H1 (cell line): ENCODE results near the gene TBKBP1. TPM values are rescaled to one million over a fixed set of nuclear protein-coding genes. Genes with fewer than 3 reads are reported as not detected.

Experiments
- CTCF ChIA-PET: fragments of 300-600 bp; sonication (Branson Sonifier 250); formaldehyde crosslinking; loops from one replicate; lab custom pipeline; 2021; ENCODE audit not compliant: partially characterized antibody; lab: Charles Lee
- POLR2A ChIA-PET: fragments of 300-600 bp; sonication (Branson Sonifier 250); formaldehyde crosslinking; loops from one replicate; lab custom pipeline; 2021; ENCODE audit warnings: inconsistent platforms; ENCODE audit not compliant: partially characterized antibody; lab: Charles Lee
- DNase-seq, 2 experiments: peaks; one replicate each; pipeline versions ENCODE4 v3.0.0 to v3.0.0-alpha.2; 2010 to 2022; ENCODE audit warnings: low spot score in 2 of 2, low read depth in 1 of 2, mixed read lengths in 1 of 2
- FAIRE-seq: peaks from 2 replicates; lab custom pipeline; 2011; peaks lifted over from hg19 to GRCh38; lab: Jason Lieb, UNC
- H2AFZ ChIP-seq: 2 replicates; pipeline ENCODE4 v1.8.1; 2012; ENCODE audit warnings: low read length, inconsistent platforms
- H2AK5ac ChIP-seq: 2 replicates; pipeline ENCODE4 v1.6.1; 2013; ENCODE audit warnings: low read depth, low read length
- H2BK120ac ChIP-seq: replicated peaks from 2 replicates; pipeline ENCODE3; 2013; ENCODE audit warnings: low read depth, low read length, inconsistent platforms
- H2BK12ac ChIP-seq: 2 replicates; pipeline ENCODE4 v1.6.1; 2013; ENCODE audit warnings: low read depth, low read length
- H2BK15ac ChIP-seq: 2 replicates; pipeline ENCODE4 v1.6.1; 2013; ENCODE audit warnings: low read length
- H2BK20ac ChIP-seq: 2 replicates; pipeline ENCODE4 v1.6.1; 2013; ENCODE audit warnings: low read length
- H2BK5ac ChIP-seq: 2 replicates; pipeline ENCODE4 v1.6.1; 2013; ENCODE audit warnings: low read depth, low read length
- H3K14ac ChIP-seq: 2 replicates; pipeline ENCODE4 v1.6.1; 2013; ENCODE audit warnings: inconsistent platforms; ENCODE audit not compliant: insufficient read length
- H3K18ac ChIP-seq: 2 replicates; pipeline ENCODE4 v1.6.1; 2013; ENCODE audit warnings: low read length; ENCODE audit errors: extremely low read depth
- H3K23ac ChIP-seq: 2 replicates; pipeline ENCODE4 v1.6.1; 2013; ENCODE audit warnings: inconsistent platforms; ENCODE audit not compliant: insufficient read length
- H3K23me2 ChIP-seq: 2 replicates; pipeline ENCODE4 v1.6.1; 2013; ENCODE audit warnings: low read depth, low read length
- H3K27ac ChIP-seq: 2 replicates; pipeline ENCODE4 v1.6.1; 2011; ENCODE audit warnings: low read depth, low read length, inconsistent platforms
- H3K27me3 ChIP-seq, 4 experiments: replicated peaks in 1 of 4; 1 replicate in 1 of 4; 2 replicates in 3 of 4; pipeline versions ENCODE4 v1.6.1 to v1.8.1; 2011 to 2013; ENCODE audit warnings: low read length in 3 of 4, mild to moderate bottlenecking in 3 of 4, inconsistent platforms in 2 of 4, mixed read lengths in 2 of 4, moderate library complexity in 1 of 4; ENCODE audit not compliant: control insufficient read depth in 3 of 4, insufficient read depth in 3 of 4; ENCODE audit errors: extremely low read depth in 1 of 4
- H3K36me3 ChIP-seq, 4 experiments: 2 replicates each; pipeline versions ENCODE4 v1.6.1 to v1.8.1; 2011 to 2013; ENCODE audit warnings: mild to moderate bottlenecking in 4 of 4, low read length in 3 of 4, moderate library complexity in 2 of 4, control low read depth in 1 of 4, inconsistent platforms in 1 of 4; ENCODE audit not compliant: insufficient read depth in 4 of 4, control insufficient read depth in 2 of 4
- H3K4ac ChIP-seq: replicated peaks from 2 replicates; pipeline ENCODE3; 2013; ENCODE audit warnings: low read length, low read depth, mixed read lengths, inconsistent platforms; ENCODE audit not compliant: insufficient read length
- H3K4me1 ChIP-seq, 4 experiments: replicated peaks in 1 of 4; 1 replicate in 1 of 4; 2 replicates in 3 of 4; pipeline versions ENCODE4 v1.6.1 to v1.8.1; 2011 to 2013; ENCODE audit warnings: low read length in 3 of 4, inconsistent platforms in 2 of 4, mixed read lengths in 1 of 4; ENCODE audit not compliant: insufficient read depth in 4 of 4, control insufficient read depth in 3 of 4
- H3K4me2 ChIP-seq, 2 experiments: 2 replicates each; pipeline versions ENCODE4 v1.6.1 to v1.8.1; 2011 to 2013; ENCODE audit warnings: low read depth in 2 of 2, low read length in 2 of 2, control low read depth in 1 of 2, inconsistent platforms in 1 of 2, mild to moderate bottlenecking in 1 of 2; ENCODE audit not compliant: insufficient read depth in 1 of 2
- H3K4me3 ChIP-seq, 4 experiments: fragments of 200-600, 300-600 bp in 1 of 4; sonication (generic), shearing (Covaris generic), sonication (Bioruptor Twin) in 1 of 4; 2 replicates each; pipeline versions ENCODE4 v1.5.1 to v1.8.1; 2011 to 2016; ENCODE audit warnings: low read length in 4 of 4, low read depth in 3 of 4, control low read depth in 2 of 4, inconsistent platforms in 2 of 4, mild to moderate bottlenecking in 2 of 4, mixed read lengths in 1 of 4, moderate library complexity in 1 of 4; ENCODE audit not compliant: insufficient read depth in 2 of 4; ENCODE audit errors: extremely low read depth in 1 of 4
- H3K56ac ChIP-seq: replicated peaks from 2 replicates; pipeline ENCODE3; 2013; ENCODE audit warnings: low read depth, mild to moderate bottlenecking, mixed read lengths, low read length, inconsistent platforms; ENCODE audit not compliant: insufficient read length
- H3K79me1 ChIP-seq: 2 replicates; pipeline ENCODE4 v1.6.1; 2013; ENCODE audit warnings: low read depth, low read length, control low read depth
- H3K79me2 ChIP-seq, 2 experiments: 2 replicates each; pipeline versions ENCODE4 v1.6.1 to v1.8.1; 2012 to 2013; ENCODE audit warnings: low read length in 2 of 2, mild to moderate bottlenecking in 2 of 2, inconsistent platforms in 1 of 2; ENCODE audit not compliant: insufficient read depth in 2 of 2, control insufficient read depth in 1 of 2
- H3K9ac ChIP-seq, 4 experiments: replicated peaks in 1 of 4; 1 replicate in 1 of 4; 2 replicates in 3 of 4; pipeline versions ENCODE4 v1.6.1 to v1.8.1; 2011 to 2013; ENCODE audit warnings: low read depth in 3 of 4, low read length in 3 of 4, control low read depth in 2 of 4, mild to moderate bottlenecking in 2 of 4, moderate library complexity in 2 of 4, inconsistent platforms in 1 of 4; ENCODE audit errors: extremely low read depth in 1 of 4
- H3K9me3 ChIP-seq, 2 experiments: 2 replicates each; pipeline versions ENCODE4 v1.6.1 to v1.8.1; 2012 to 2013; ENCODE audit warnings: mild to moderate bottlenecking in 2 of 2, moderate library complexity in 2 of 2, control low read depth in 1 of 2, inconsistent platforms in 1 of 2, low read depth in 1 of 2, low read length in 1 of 2, mixed read lengths in 1 of 2; ENCODE audit not compliant: insufficient read depth in 2 of 2
- H4K20me1 ChIP-seq, 2 experiments: replicated peaks in 1 of 2; 2 replicates each; pipeline versions ENCODE3 to v1.8.1; 2011 to 2013; ENCODE audit warnings: inconsistent platforms in 2 of 2, low read length in 2 of 2, mild to moderate bottlenecking in 1 of 2; ENCODE audit not compliant: insufficient read depth in 2 of 2, control insufficient read depth in 1 of 2
- H4K5ac ChIP-seq: 2 replicates; pipeline ENCODE4 v1.6.1; 2013; ENCODE audit warnings: low read length, low read depth, mixed read lengths, inconsistent platforms; ENCODE audit not compliant: insufficient read length
- H4K8ac ChIP-seq: 2 replicates; pipeline ENCODE4 v1.8.0; 2013; ENCODE audit warnings: mild to moderate bottlenecking, moderate library complexity, low read length, inconsistent platforms; ENCODE audit not compliant: insufficient read depth; ENCODE audit errors: extremely low read depth
- H4K91ac ChIP-seq: replicated peaks from 2 replicates; pipeline ENCODE3; 2013; ENCODE audit warnings: low read length, mixed read lengths, inconsistent platforms; ENCODE audit not compliant: insufficient read length
- ATF3 ChIP-seq: IDR thresholded peaks from 2 replicates; pipeline ENCODE4 v1.6.1; 2011; ENCODE audit warnings: low read depth, mild to moderate bottlenecking, low read length; ENCODE audit not compliant: insufficient read depth
- EZH2 ChIP-seq: fragments of 200-600 bp; sonication (generic); IDR thresholded peaks from 2 replicates; pipeline ENCODE4 v1.7.1; 2012; ENCODE audit warnings: low read depth, mild to moderate bottlenecking, moderate library complexity, low read length, inconsistent platforms; ENCODE audit not compliant: severe bottlenecking
- GABPA ChIP-seq: IDR thresholded peaks from 2 replicates; pipeline ENCODE4 v1.6.1; 2011; ENCODE audit warnings: mild to moderate bottlenecking, low read length, moderate library complexity, borderline replicate concordance; ENCODE audit not compliant: insufficient read depth
- KDM4A ChIP-seq: IDR thresholded peaks from one replicate; pipeline ENCODE4 v1.7.1; 2012; ENCODE audit warnings: low read depth, mild to moderate bottlenecking, moderate library complexity, low read length, inconsistent platforms; ENCODE audit not compliant: severe bottlenecking
- KDM5A ChIP-seq: fragments of 200-600 bp; IDR thresholded peaks from 2 replicates; pipeline ENCODE4 v1.7.1; 2012; ENCODE audit warnings: mild to moderate bottlenecking, low read length, inconsistent platforms, mixed read lengths
- NRF1 ChIP-seq: IDR thresholded peaks from 2 replicates; pipeline ENCODE4 v1.6.1; 2011; ENCODE audit warnings: mild to moderate bottlenecking, low read depth, low read length, improper control_type of control experiment
- SAP30 ChIP-seq: fragments of 300-600 bp; sonication (generic); IDR thresholded peaks from 2 replicates; pipeline ENCODE4 v1.7.1; 2012; ENCODE audit warnings: low read length, moderate library complexity, mild to moderate bottlenecking, inconsistent platforms; ENCODE audit not compliant: insufficient read depth, insufficient replicate concordance
- SIN3A ChIP-seq, 2 experiments: IDR thresholded peaks in 1 of 2; conservative IDR thresholded peaks in 1 of 2; 2 replicates each; pipeline ENCODE4 v1.6.1; 2011 to 2012; ENCODE audit warnings: low read length in 2 of 2, improper control_type of control experiment in 1 of 2, low read depth in 1 of 2, mild to moderate bottlenecking in 1 of 2
- SIRT6 ChIP-seq: IDR thresholded peaks from one replicate; pipeline ENCODE4 v1.7.1; 2012; ENCODE audit warnings: low read length, inconsistent platforms
- SIX5 ChIP-seq: IDR thresholded peaks from 2 replicates; pipeline ENCODE4 v1.6.1; 2011; ENCODE audit warnings: mild to moderate bottlenecking, low read depth, low read length
- TAF7 ChIP-seq: optimal IDR thresholded peaks from 2 replicates; pipeline ENCODE3; 2011; ENCODE audit warnings: low read depth, mild to moderate bottlenecking, inconsistent platforms, low read length, moderate library complexity, borderline replicate concordance
- WGBS, 2 experiments: shearing (Covaris generic) in 1 of 2; methylation state at CpG; one replicate each; pipeline versions ENCODE4 v1.1.6 to v1.1.7; 2013 to 2015; ENCODE audit warnings: low lambda C conversion rate in 2 of 2, mixed read lengths in 2 of 2, inconsistent platforms in 1 of 2, low coverage in 1 of 2, missing lambda C conversion rate in 1 of 2; ENCODE audit not compliant: insufficient replicate concordance in 2 of 2, insufficient coverage in 1 of 2, insufficient read length in 1 of 2; ENCODE audit errors: extremely low coverage in 1 of 2, missing lambda C conversion rate in 1 of 2; 5-methylcytosine and 5-hydroxymethylcytosine counted together
- polyA plus RNA-seq, 7 experiments: library from polyadenylated mRNA; depleted of rRNA in 3 of 7; stranded (reverse) in 5 of 7; unstranded in 2 of 7; fragments of >200 nt in 5 of 7; fragments of 200-250 nt in 2 of 7; gene quantifications; 1 replicate in 5 of 7; 2 replicates in 1 of 7; 4 replicates in 1 of 7; pipeline versions ENCODE4 v1.2.1 to v1.2.3, GENCODE V29; 2011 to 2013; ENCODE audit warnings: missing spikeins in 2 of 7, mixed read lengths in 2 of 7
- total RNA-seq: library from RNA; stranded (reverse); fragmentation: NEBNext Ultra II Directional; extraction: Animal tissue kit (Norgen Biotek cat#: 25700); gene quantifications from 2 replicates; pipeline ENCODE4 v1.2.1, GENCODE V29; 2021

The TBKBP1 gene
- total and polyA plus RNA-seq, 2 of the 8 experiments (the other 6 are each of a cell fraction or from before 2014, with no cell fraction given): 6.3 to 15.1 TPM

GRCh38 chr17:47720196-47720595 lies 26.2 kb downstream of the TBKBP1 start:
- Histone ChIP-seq H4K91ac (peak overlapping the region; percentile 25), H3K27ac (no peak overlapping the region), H3K36me3 (no peaks in the 10 kb centered on the region), H4K20me1 (no peaks in the 10 kb centered on the region), H2BK12ac (peak overlapping the region; percentile 92; the same call in 1 of the 2 replicates), H3K14ac (no peak overlapping the region), H3K56ac (no peak overlapping the region), H3K4ac (no peak overlapping the region), H3K4me2 (peak overlapping the region; percentile 52 to 66; a peak in 3 of 4 replicates), H3K4me3 (peak overlapping the region in 1 of 4 experiments; percentile 46; a peak in 1 of 8 replicates), H3K23ac (no peak overlapping the region), H2BK15ac (0 out of 2 replicates have a peak overlapping the region, but pooled peaks have one; percentile 40), H3K23me2 (no peaks in the 10 kb centered on the region; the same call in 1 of the 2 replicates), H3K9ac (no peak overlapping the region), H2BK120ac (no peak overlapping the region), H3K27me3 (peaks cover 0 to 25% (median 22%) of the 10 kb centered on the region in 4 experiments; a peak in 6 of 7 replicates), H3K18ac (no peak overlapping the region), H3K79me1 (no peaks in the 10 kb centered on the region), H3K79me2 (no peaks in the 10 kb centered on the region), H2BK5ac (no peak overlapping the region), H4K8ac (no peak overlapping the region), H4K5ac (no peak overlapping the region), H2AFZ (no peak overlapping the region), H3K9me3 (no peaks in the 10 kb centered on the region), H2BK20ac (0 out of 2 replicates have a peak overlapping the region, but pooled peaks have one; percentile 72), H2AK5ac (no peak overlapping the region), H3K4me1 (peaks cover 0 to 23% (median 10%) of the 10 kb centered on the region in 4 experiments; a peak in 5 of 7 replicates)
- TF ChIP-seq GABPA (no peak), EZH2 (no peak), SIN3A (conservative IDR thresholded peaks at IDR 0.05 in 1 of 2, IDR thresholded peaks at IDR 0.05 in 1 of 2; ENCODE audit: low read depth in 1 of 2, low read length in 2 of 2) (no peak), SIRT6 (no peak), KDM4A (no peak), KDM5A (no peak), SIX5 (no peak), TAF7 (no peak), ATF3 (no peak), SAP30 (no peak), NRF1 (no peak)
- DNase-seq (no peak), FAIRE-seq (no peak)
- ChIA-PET CTCF (interaction anchor here (1.4 to 8.3 kb wide), 4 partner anchors 12 to 29 kb away, joined by 3 to 179 read pairs (median 86); partner anchors contain the start of genes TBKBP1 and TBX21), POLR2A (interaction anchor here (1.1 to 1.6 kb wide), 2 partner anchors 10 to 12 kb away, joined by 3 to 8 read pairs; no protein-coding TSS in a partner anchor)
- 77% methylated on average over 11 of the region's 11 CpGs; no CpG with 5 or more reads in 1 of the 2 experiments for WGBS, 2 experiments
